Loucy (cell line): Measurements from ENCODE around the gene DMXL1.

ENCODE experiments used
- CTCF ChIP-seq: fragments of 200-600 bp; sonication (generic); conservative IDR thresholded peaks from 2 replicates; pipeline ENCODE4 v1.5.1; 2014; ENCODE audit warnings: mild to moderate bottlenecking, antibody characterized with exemption, low read length
- EZH2phosphoT487 ChIP-seq: fragments of 200-600 bp; IDR thresholded peaks from 2 replicates; pipeline ENCODE4 v1.6.1; 2018; ENCODE audit warnings: antibody characterized with exemption, mild to moderate bottlenecking, moderate library complexity, borderline replicate concordance

- TF ChIP-seq EZH2phosphoT487 (no peak), CTCF (no peak)
These were observed 167.6 kb downstream of the DMXL1 start for GRCh38 chr5:119238265-119239118.
